Neural progenitor cell (in vitro differentiated cells): ENCODE measurements around the gene SLC12A6.

Source experiments
- CTCF ChIP-seq: fragments of 200-600 bp; sonication (generic); IDR thresholded peaks from 2 replicates; pipeline ENCODE4 v1.5.1; 2017; ENCODE audit warnings: antibody characterized with exemption, mild to moderate bottlenecking
- EZH2phosphoT487 ChIP-seq: fragments of 200-600 bp; sonication (generic); IDR thresholded peaks from 2 replicates; pipeline ENCODE4 v1.6.1; 2017; ENCODE audit warnings: antibody characterized with exemption

GRCh38 chr15:34206011-34206410, 131.6 kb downstream of the SLC12A6 start:
- TF ChIP-seq CTCF: no peak
- TF ChIP-seq EZH2phosphoT487: no peak
